OCI-LY7 (cell line): ENCODE data around the gene NEMP2. TPM values are rescaled to one million over a fixed set of nuclear protein-coding genes. Genes with fewer than 3 reads are reported as not detected.

ENCODE experiments used
- BruUV-seq: library from RNA; stranded (reverse); fragments of 400-500 nt; replicated peaks from 2 replicates; lab custom pipeline; 2021; lab: Mats Ljungman, UMichigan
- CTCF ChIA-PET: fragments of 300-600 bp; sonication (Branson Sonifier 250); formaldehyde crosslinking; loops from one replicate; lab custom pipeline; 2022; ENCODE audit warnings: antibody characterized with exemption; ENCODE audit not compliant: unreplicated experiment; lab: Charles Lee
- POLR2A ChIA-PET: fragments of 300-600 bp; sonication (Branson Sonifier 250); formaldehyde crosslinking; loops from one replicate; lab custom pipeline; 2022; ENCODE audit warnings: antibody characterized with exemption; lab: Charles Lee
- DNase-seq: peaks from one replicate; pipeline ENCODE4 v3.0.0-alpha.2; 2015; ENCODE audit warnings: low spot score
- H2AFZ ChIP-seq: fragments of 200-600 bp; sonication (generic), shearing (Covaris generic); 2 replicates; pipeline ENCODE4 v1.6.1; 2014; ENCODE audit warnings: mild to moderate bottlenecking, antibody characterized with exemption, low read length, moderate library complexity
- H3K27ac ChIP-seq: fragments of 200-600 bp; sonication (generic); 2 replicates; pipeline ENCODE4 v1.5.1; 2014; ENCODE audit warnings: mixed run types, low read depth, mild to moderate bottlenecking, moderate library complexity, low read length, inconsistent platforms; ENCODE audit not compliant: poor library complexity, severe bottlenecking
- H3K36me3 ChIP-seq: fragments of 200-600 bp; sonication (generic); 2 replicates; pipeline ENCODE4 v1.6.1; 2014; ENCODE audit warnings: mild to moderate bottlenecking, antibody characterized with exemption, low read length, moderate library complexity, mixed read lengths; ENCODE audit not compliant: insufficient read depth
- H3K4me1 ChIP-seq: fragments of 200-600 bp; sonication (generic); 2 replicates; pipeline ENCODE4 v1.5.1; 2014; ENCODE audit warnings: mild to moderate bottlenecking, low read length; ENCODE audit not compliant: insufficient read depth, poor library complexity, severe bottlenecking
- H3K4me2 ChIP-seq: fragments of 200-600 bp; sonication (generic); 2 replicates; pipeline ENCODE4 v1.6.1; 2014; ENCODE audit warnings: mild to moderate bottlenecking, low read length
- H3K4me3 ChIP-seq: fragments of 200-600 bp; sonication (generic); 2 replicates; pipeline ENCODE4 v1.5.1; 2014; ENCODE audit warnings: mild to moderate bottlenecking, low read depth, low read length; ENCODE audit not compliant: poor library complexity, severe bottlenecking
- H3K79me2 ChIP-seq: fragments of 200-600 bp; sonication (generic); 2 replicates; pipeline ENCODE4 v1.6.1; 2016; ENCODE audit warnings: low read depth, mild to moderate bottlenecking, low read length, moderate library complexity, mixed read lengths; ENCODE audit not compliant: insufficient read depth
- H3K9me2 ChIP-seq: fragments of 200-600 bp; sonication (generic); 2 replicates; pipeline ENCODE4 v1.6.1; 2016; ENCODE audit warnings: mild to moderate bottlenecking, low read length, mixed read lengths; ENCODE audit not compliant: insufficient read depth
- H3K9me3 ChIP-seq: fragments of 200-600 bp; sonication (generic); 2 replicates; pipeline ENCODE4 v1.6.1; 2014; ENCODE audit warnings: mild to moderate bottlenecking, mixed run types, low read length, mixed read lengths
- H4K20me1 ChIP-seq: fragments of 200-600 bp; sonication (generic); 2 replicates; pipeline ENCODE4 v1.6.1; 2014; ENCODE audit warnings: mild to moderate bottlenecking, antibody characterized with exemption, low read length, moderate library complexity, mixed read lengths; ENCODE audit not compliant: insufficient read depth
- EZH2phosphoT487 ChIP-seq: fragments of 200-600 bp; sonication (generic); IDR thresholded peaks from 2 replicates; pipeline ENCODE4 v1.6.1; 2018; ENCODE audit warnings: low read depth, borderline replicate concordance, mild to moderate bottlenecking, mixed run types, antibody characterized with exemption, low read length, moderate library complexity, mixed read lengths
- intact Hi-C: fragments of 100-400 bp; cut with micrococcal nuclease; formaldehyde crosslinking; loops from one replicate; pipeline ENCODE4 v1.10.0; 2022; ENCODE audit not compliant: unreplicated experiment
- total RNA-seq, 2 experiments: library from RNA; depleted of rRNA in 1 of 2; stranded (reverse); fragments of >200 nt in 1 of 2; shearing (Covaris generic) in 1 of 2; gene quantifications; 2 replicates each; pipeline ENCODE4 v1.2.3, GENCODE V29; 2014 to 2022
- TF ChIP-seq, protein P1 (sequence below): fragments of 200-600 bp; sonication (generic); conservative IDR thresholded peaks from 2 replicates; pipeline ENCODE4 v1.5.1; 2014; ENCODE audit warnings: mild to moderate bottlenecking, antibody characterized with exemption, low read length, moderate library complexity, mixed read lengths

NEMP2 gene
- total RNA-seq, 2 experiments from 2014 or later, result 5.6 to 18.5 TPM

GRCh38 chr2:190514676-190515075 lies 19.8 kb downstream of the NEMP2 start:
- no peak overlapping the region for H3K4me2 ChIP-seq
- no peaks in the 10 kb centered on the region for H4K20me1 ChIP-seq
- no peaks in the 10 kb centered on the region for H3K79me2 ChIP-seq
- H3K9me3 ChIP-seq, result no peaks in the 10 kb centered on the region
- no peak for DNase-seq
- intact Hi-C loops, result loop anchor here (10.0 kb wide), 1 partner anchor 430 kb away; no protein-coding TSS in a partner anchor
- H3K9me2 ChIP-seq, result no peaks in the 10 kb centered on the region
- H2AFZ ChIP-seq, result no peak overlapping the region
- no TSS peak for BruUV-seq
- H3K36me3 ChIP-seq, result peaks cover 29% of the 10 kb centered on the region
- no peaks in the 10 kb centered on the region for H3K4me1 ChIP-seq
- H3K4me3 ChIP-seq, result no peak overlapping the region
- ChIA-PET CTCF (no interaction called here), POLR2A (no interaction called here)
- H3K27ac ChIP-seq, result no peak overlapping the region
- no peak for TF ChIP-seq EZH2phosphoT487
- TF ChIP-seq, protein P1, sequence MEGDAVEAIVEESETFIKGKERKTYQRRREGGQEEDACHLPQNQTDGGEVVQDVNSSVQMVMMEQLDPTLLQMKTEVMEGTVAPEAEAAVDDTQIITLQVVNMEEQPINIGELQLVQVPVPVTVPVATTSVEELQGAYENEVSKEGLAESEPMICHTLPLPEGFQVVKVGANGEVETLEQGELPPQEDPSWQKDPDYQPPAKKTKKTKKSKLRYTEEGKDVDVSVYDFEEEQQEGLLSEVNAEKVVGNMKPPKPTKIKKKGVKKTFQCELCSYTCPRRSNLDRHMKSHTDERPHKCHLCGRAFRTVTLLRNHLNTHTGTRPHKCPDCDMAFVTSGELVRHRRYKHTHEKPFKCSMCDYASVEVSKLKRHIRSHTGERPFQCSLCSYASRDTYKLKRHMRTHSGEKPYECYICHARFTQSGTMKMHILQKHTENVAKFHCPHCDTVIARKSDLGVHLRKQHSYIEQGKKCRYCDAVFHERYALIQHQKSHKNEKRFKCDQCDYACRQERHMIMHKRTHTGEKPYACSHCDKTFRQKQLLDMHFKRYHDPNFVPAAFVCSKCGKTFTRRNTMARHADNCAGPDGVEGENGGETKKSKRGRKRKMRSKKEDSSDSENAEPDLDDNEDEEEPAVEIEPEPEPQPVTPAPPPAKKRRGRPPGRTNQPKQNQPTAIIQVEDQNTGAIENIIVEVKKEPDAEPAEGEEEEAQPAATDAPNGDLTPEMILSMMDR, result no peak

DNA sequence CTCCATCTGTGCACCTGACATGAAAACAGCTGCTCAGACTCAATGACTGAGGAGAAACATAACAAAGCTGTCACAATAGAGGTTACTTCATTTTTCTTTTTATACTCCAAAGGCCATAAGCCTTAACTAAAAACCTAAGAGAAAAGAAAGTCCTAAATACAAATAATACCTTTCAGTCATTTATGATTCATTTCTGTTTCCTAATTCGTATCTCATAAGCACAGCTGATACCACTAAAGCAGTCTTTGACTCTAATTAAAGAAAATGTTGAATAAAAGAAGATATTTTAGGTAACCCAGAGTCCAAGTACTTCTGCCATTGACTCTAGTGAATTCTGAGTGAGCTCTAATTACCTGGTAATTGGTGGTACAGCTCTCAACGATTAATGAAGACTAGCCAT lies 20.6 kb downstream of the NEMP2 start:
- no peaks in the 10 kb centered on the region for H3K9me3 ChIP-seq
- H2AFZ ChIP-seq, result no peak overlapping the region
- POLR2A ChIA-PET, result interaction anchor here (0.6 to 1.0 kb wide), 3 partner anchors 10 to 401 kb away, joined by 3 to 5 read pairs (median 4); no protein-coding TSS in a partner anchor
- BruUV-seq, result no TSS peak
- no peak for DNase-seq
- H3K27ac ChIP-seq, result no peak overlapping the region
- H3K4me1 ChIP-seq, result no peaks in the 10 kb centered on the region
- TF ChIP-seq, protein P1, result no peak
- no peak for TF ChIP-seq EZH2phosphoT487
- H3K79me2 ChIP-seq, result no peaks in the 10 kb centered on the region
- H3K36me3 ChIP-seq, result peaks cover 29% of the 10 kb centered on the region
- H3K9me2 ChIP-seq, result no peaks in the 10 kb centered on the region
- CTCF ChIA-PET, result no interaction called here
- intact Hi-C loops, result loop anchor here (10.0 kb wide), 1 partner anchor 429 kb away; no protein-coding TSS in a partner anchor
- H3K4me2 ChIP-seq, result no peak overlapping the region
- H4K20me1 ChIP-seq, result no peaks in the 10 kb centered on the region
- no peak overlapping the region for H3K4me3 ChIP-seq

- Histone ChIP-seq H3K9me3 (no peaks in the 10 kb centered on the region), H2AFZ (no peak overlapping the region), H3K4me2 (no peak overlapping the region), H3K4me3 (no peak overlapping the region), H3K79me2 (no peaks in the 10 kb centered on the region), H3K36me3 (peaks cover 31% of the 10 kb centered on the region), H4K20me1 (no peaks in the 10 kb centered on the region), H3K4me1 (peaks cover 1% of the 10 kb centered on the region), H3K9me2 (no peaks in the 10 kb centered on the region), H3K27ac (no peak overlapping the region)
- ChIA-PET POLR2A (interaction anchor here (0.8 to 1.1 kb wide), 2 partner anchors 32 to 45 kb away, joined by 3 to 4 read pairs; no protein-coding TSS in a partner anchor), CTCF (no interaction called here)
- no TSS peak for BruUV-seq
- DNase-seq, result no peak
- intact Hi-C loops, result loop anchor here (10.0 kb wide), 1 partner anchor 428 kb away; no protein-coding TSS in a partner anchor
- no peak for TF ChIP-seq EZH2phosphoT487
- TF ChIP-seq, protein P1, result no peak
Observed at GRCh38 chr2:190512539-190513095, 21.9 kb downstream of the NEMP2 start.
